ENCODE measurements around the gene PELI2. TPM values are rescaled to one million over a fixed set of nuclear protein-coding genes. Genes with fewer than 3 reads are reported as not detected.

The PELI2 gene
- total and polyA plus RNA-seq, 2 donors from 2014 or later, result 5.2 to 27.6 TPM

GRCh38 chr14:56100556-56100955, 17.7 kb upstream of the PELI2 start:
- no peaks in the 10 kb centered on the region for H3K9me3 ChIP-seq (ENCODE audit: control insufficient read depth in 2 of 3, insufficient read depth in 1 of 3, low read length in 3 of 3)
- H3K27me3 ChIP-seq (ENCODE audit: control insufficient read depth, insufficient read depth, low read length), result no peaks in the 10 kb centered on the region
- H3K27ac ChIP-seq (ENCODE audit: low read depth in 2 of 2, low read length in 2 of 2), result no peak overlapping the region
- no peak overlapping the region for H3K9ac ChIP-seq (ENCODE audit: low read length in 3 of 3)
- TF ChIP-seq CTCF (IDR thresholded peaks at IDR 0.05; ENCODE audit: borderline replicate concordance, extremely low read depth, insufficient read depth), result no peak
- FAIRE-seq (no peak), DNase-seq (no peak)
- H3K4me3 ChIP-seq (ENCODE audit: low read length in 3 of 3), result no peak overlapping the region
- H3K36me3 ChIP-seq (ENCODE audit: control insufficient read depth in 2 of 3, insufficient read depth in 3 of 3, low read length in 3 of 3), result no peaks in the 10 kb centered on the region
- peaks cover 0 to 10% (median 4%) of the 10 kb centered on the region in 3 donors for H3K4me1 ChIP-seq (ENCODE audit: control insufficient read depth in 2 of 3, insufficient read depth in 2 of 3, low read depth in 1 of 3, low read length in 3 of 3)
- intact Hi-C loops (cut with DNase I), result no loop called here

GRCh38 chr14:56102941-56103340, 15.3 kb upstream of the PELI2 start:
- Histone ChIP-seq H3K4me3 (ENCODE audit: low read length in 3 of 3) (no peak overlapping the region), H3K36me3 (ENCODE audit: control insufficient read depth in 2 of 3, insufficient read depth in 3 of 3, low read length in 3 of 3) (no peaks in the 10 kb centered on the region), H3K9ac (ENCODE audit: low read length in 3 of 3) (no peak overlapping the region), H3K27me3 (ENCODE audit: control insufficient read depth, insufficient read depth, low read length) (no peaks in the 10 kb centered on the region), H3K27ac (ENCODE audit: low read depth in 2 of 2, low read length in 2 of 2) (no peak overlapping the region), H3K9me3 (ENCODE audit: control insufficient read depth in 2 of 3, insufficient read depth in 1 of 3, low read length in 3 of 3) (no peaks in the 10 kb centered on the region), H3K4me1 (ENCODE audit: control insufficient read depth in 2 of 3, insufficient read depth in 2 of 3, low read depth in 1 of 3, low read length in 3 of 3) (peaks cover 0 to 10% (median 4%) of the 10 kb centered on the region in 3 donors)
- intact Hi-C loops (cut with DNase I), result no loop called here
- no peak for TF ChIP-seq CTCF (IDR thresholded peaks at IDR 0.05; ENCODE audit: borderline replicate concordance, extremely low read depth, insufficient read depth)
- DNase-seq (no peak), FAIRE-seq (no peak)

GRCh38 chr14:56107615-56108014, 10.6 kb upstream of the PELI2 start:
- H3K9ac ChIP-seq (ENCODE audit: low read length in 3 of 3), result no peak overlapping the region
- H3K36me3 ChIP-seq (ENCODE audit: control insufficient read depth in 2 of 3, insufficient read depth in 3 of 3, low read length in 3 of 3), result no peaks in the 10 kb centered on the region
- H3K4me1 ChIP-seq (ENCODE audit: control insufficient read depth in 2 of 3, insufficient read depth in 2 of 3, low read depth in 1 of 3, low read length in 3 of 3), result no peaks in the 10 kb centered on the region
- H3K4me3 ChIP-seq (ENCODE audit: low read length in 3 of 3), result no peak overlapping the region
- H3K9me3 ChIP-seq (ENCODE audit: control insufficient read depth in 2 of 3, insufficient read depth in 1 of 3, low read length in 3 of 3), result no peaks in the 10 kb centered on the region
- no peak for TF ChIP-seq CTCF (IDR thresholded peaks at IDR 0.05; ENCODE audit: borderline replicate concordance, extremely low read depth, insufficient read depth)
- H3K27ac ChIP-seq (ENCODE audit: low read depth in 2 of 2, low read length in 2 of 2), result no peak overlapping the region
- intact Hi-C loops (cut with DNase I), result no loop called here
- no peak for DNase-seq
- no peak for FAIRE-seq
- H3K27me3 ChIP-seq (ENCODE audit: control insufficient read depth, insufficient read depth, low read length), result no peaks in the 10 kb centered on the region

GRCh38 chr14:56108057-56108456, 10.2 kb upstream of the PELI2 start:
- no peaks in the 10 kb centered on the region for H3K27me3 ChIP-seq (ENCODE audit: control insufficient read depth, insufficient read depth, low read length)
- H3K4me1 ChIP-seq (ENCODE audit: control insufficient read depth in 2 of 3, insufficient read depth in 2 of 3, low read depth in 1 of 3, low read length in 3 of 3), result no peaks in the 10 kb centered on the region
- no peak for FAIRE-seq
- H3K4me3 ChIP-seq (ENCODE audit: low read length in 3 of 3), result no peak overlapping the region
- H3K9ac ChIP-seq (ENCODE audit: low read length in 3 of 3), result no peak overlapping the region
- H3K9me3 ChIP-seq (ENCODE audit: control insufficient read depth in 2 of 3, insufficient read depth in 1 of 3, low read length in 3 of 3), result no peaks in the 10 kb centered on the region
- DNase-seq, result no peak
- no peaks in the 10 kb centered on the region for H3K36me3 ChIP-seq (ENCODE audit: control insufficient read depth in 2 of 3, insufficient read depth in 3 of 3, low read length in 3 of 3)
- H3K27ac ChIP-seq (ENCODE audit: low read depth in 2 of 2, low read length in 2 of 2), result no peak overlapping the region
- intact Hi-C loops (cut with DNase I), result no loop called here
- no peak for TF ChIP-seq CTCF (IDR thresholded peaks at IDR 0.05; ENCODE audit: borderline replicate concordance, extremely low read depth, insufficient read depth)

Data from kidney (tissue), 14 donors.